Endothelial cell of umbilical vein (primary cell): ENCODE data around the gene C1QL2.

Experiments
- CTCF ChIP-seq, 2 donors: IDR thresholded peaks; 1 replicate in 1 of 2; 2 replicates in 1 of 2; pipeline ENCODE4 v1.5.1; 2011; ENCODE audit warnings: low read length in 2 of 2, mild to moderate bottlenecking in 2 of 2, moderate library complexity in 2 of 2, control low read depth in 1 of 2, inconsistent platforms in 1 of 2, low read depth in 1 of 2; ENCODE audit not compliant: insufficient read depth in 1 of 2; ENCODE audit errors: extremely low read depth in 1 of 2
- JUN ChIP-seq: IDR thresholded peaks from 2 replicates; pipeline ENCODE4 v1.6.1; 2011; ENCODE audit warnings: borderline replicate concordance, low read depth; ENCODE audit not compliant: insufficient read length, insufficient read depth

GRCh38 chr2:119122663-119123062 lies 35.9 kb downstream of the C1QL2 start:
- no peak for TF ChIP-seq CTCF (IDR thresholded peaks at IDR 0.05; ENCODE audit: extremely low read depth in 1 of 2, insufficient read depth in 1 of 2, low read depth in 1 of 2, low read length in 2 of 2)
- TF ChIP-seq JUN, result no peak
